Neural cell (in vitro differentiated cells): ENCODE results near the gene HJURP. TPM values are rescaled to one million over a fixed set of nuclear protein-coding genes. Genes with fewer than 3 reads are reported as not detected.
"Not testable (repeated sequence)": the region's sequence is repeated elsewhere in the genome, so short reads cannot be mapped to it uniquely, and the experiment has no call there.

Source experiments
- H2AFZ ChIP-seq: fragments of 200-600, 300-800 bp; sonication (generic), shearing (Covaris generic); 2 replicates; pipeline ENCODE4 v1.6.0; 2014; ENCODE audit warnings: low read depth, mild to moderate bottlenecking, antibody characterized with exemption, low read length, moderate library complexity
- H3F3A ChIP-seq: fragments of 200-600 bp; shearing (Covaris generic); 2 replicates; pipeline ENCODE4 v1.6.1; 2016; ENCODE audit warnings: mild to moderate bottlenecking, moderate library complexity, mixed read lengths, antibody characterized with exemption, low read length; ENCODE audit not compliant: insufficient read depth, poor library complexity, severe bottlenecking
- H3K27ac ChIP-seq: fragments of 200-600, 300-800 bp; sonication (generic), shearing (Covaris generic); 2 replicates; pipeline ENCODE4 v1.5.1; 2014; ENCODE audit warnings: mild to moderate bottlenecking, low read length, moderate library complexity
- H3K27me3 ChIP-seq: fragments of 300-800, 200-600 bp; sonication (generic), shearing (Covaris generic); 2 replicates; pipeline ENCODE4 v1.6.0; 2014; ENCODE audit warnings: mild to moderate bottlenecking, low read depth, low read length, moderate library complexity; ENCODE audit not compliant: insufficient read depth
- H3K36me3 ChIP-seq: fragments of 300-800, 200-600 bp; sonication (generic), shearing (Covaris generic); 2 replicates; pipeline ENCODE4 v1.5.1; 2014; ENCODE audit warnings: mild to moderate bottlenecking, antibody characterized with exemption, low read length, moderate library complexity; ENCODE audit not compliant: insufficient read depth
- H3K4me2 ChIP-seq: fragments of 300-800, 200-600 bp; sonication (generic), shearing (Covaris generic); 2 replicates; pipeline ENCODE4 v1.6.0; 2014; ENCODE audit warnings: mild to moderate bottlenecking, low read length
- H3K4me3 ChIP-seq: fragments of 300-800, 200-600 bp; sonication (generic), shearing (Covaris generic); 2 replicates; pipeline ENCODE4 v1.5.1; 2014; ENCODE audit warnings: mild to moderate bottlenecking, low read length, moderate library complexity
- H3K79me2 ChIP-seq: fragments of 200-600 bp; shearing (Covaris generic); replicated peaks from 2 replicates; pipeline ENCODE4 v1.6.0; 2014; ENCODE audit warnings: mild to moderate bottlenecking, low read length, moderate library complexity; ENCODE audit not compliant: insufficient read depth
- H3K9ac ChIP-seq: fragments of 300-800, 200-600 bp; sonication (generic), shearing (Covaris generic); 2 replicates; pipeline ENCODE4 v1.6.1; 2016; ENCODE audit warnings: mild to moderate bottlenecking, low read length, mixed read lengths
- H3K9me2 ChIP-seq: fragments of 200-600 bp; shearing (Covaris generic); 2 replicates; pipeline ENCODE4 v1.6.1; 2016; ENCODE audit warnings: mild to moderate bottlenecking, low read length, mixed read lengths; ENCODE audit not compliant: insufficient read depth
- H3K9me3 ChIP-seq: fragments of 200-600, 300-800 bp; sonication (generic), shearing (Covaris generic); 2 replicates; pipeline ENCODE4 v1.6.1; 2016; ENCODE audit warnings: mild to moderate bottlenecking, mixed run types, low read length, moderate library complexity, mixed read lengths
- H4K20me1 ChIP-seq: fragments of 200-600 bp; shearing (Covaris generic); 2 replicates; pipeline ENCODE4 v1.6.1; 2016; ENCODE audit warnings: mild to moderate bottlenecking, mixed run types; ENCODE audit not compliant: insufficient read depth
- CTCF ChIP-seq: fragments of 450-650 bp; IDR thresholded peaks from 2 replicates; pipeline ENCODE4 v1.5.1; 2014; ENCODE audit warnings: antibody characterized with exemption, mild to moderate bottlenecking, moderate library complexity; ENCODE audit not compliant: poor library complexity, severe bottlenecking
- EP300 ChIP-seq: fragments of 450-650 bp; conservative IDR thresholded peaks from 2 replicates; pipeline ENCODE4 v1.6.1; 2014; ENCODE audit warnings: antibody characterized with exemption, mild to moderate bottlenecking, moderate library complexity; ENCODE audit not compliant: poor library complexity, severe bottlenecking
- EZH2 ChIP-seq: fragments of 200-600, 300-800 bp; shearing (Covaris generic), sonication (generic); IDR thresholded peaks from 2 replicates; pipeline ENCODE4 v1.6.1; 2014; ENCODE audit warnings: antibody characterized with exemption, low read length, borderline replicate concordance, mild to moderate bottlenecking; ENCODE audit not compliant: insufficient read depth, poor library complexity, severe bottlenecking
- MXI1 ChIP-seq: fragments of 450-650 bp; conservative IDR thresholded peaks from 2 replicates; pipeline ENCODE4 v1.6.1; 2014; ENCODE audit warnings: antibody characterized with exemption, mild to moderate bottlenecking; ENCODE audit not compliant: poor library complexity, severe bottlenecking
- POLR2AphosphoS5 ChIP-seq: IDR thresholded peaks from 2 replicates; pipeline ENCODE4 v1.6.1; 2012
- RAD21 ChIP-seq: fragments of 450-650 bp; conservative IDR thresholded peaks from 2 replicates; pipeline ENCODE4 v1.6.1; 2014; ENCODE audit warnings: antibody characterized with exemption, mild to moderate bottlenecking, moderate library complexity
- REST ChIP-seq: IDR thresholded peaks from 2 replicates; pipeline ENCODE4 v1.6.1; 2012; ENCODE audit warnings: borderline replicate concordance
- SMC3 ChIP-seq: fragments of 450-650 bp; conservative IDR thresholded peaks from 2 replicates; pipeline ENCODE4 v1.6.1; 2014; ENCODE audit warnings: antibody characterized with exemption, mild to moderate bottlenecking, moderate library complexity; ENCODE audit not compliant: poor library complexity
- TAF1 ChIP-seq: IDR thresholded peaks from 2 replicates; pipeline ENCODE4 v1.6.1; 2012; ENCODE audit warnings: low read depth
- polyA plus RNA-seq: library from polyadenylated mRNA; depleted of rRNA; stranded (reverse); fragments of >200 nt; gene quantifications from 2 replicates; pipeline ENCODE4 v1.2.3, GENCODE V29; 2014

Gene HJURP
- polyA plus RNA-seq, 1 donor from 2014 or later = 1.3 TPM

GRCh38 chr2:233882353-233882752 lies 28.0 kb upstream of the HJURP start:
- no peaks in the 10 kb centered on the region for H3K9me2 ChIP-seq
- H3F3A ChIP-seq = no peaks in the 10 kb centered on the region
- H3K4me3 ChIP-seq = no peak overlapping the region
- no peak overlapping the region for H3K27ac ChIP-seq
- H3K9ac ChIP-seq = no peak overlapping the region
- H2AFZ ChIP-seq = no peak overlapping the region
- H3K9me3 ChIP-seq = peaks cover 3% of the 10 kb centered on the region
- no peaks in the 10 kb centered on the region for H3K36me3 ChIP-seq
- H3K4me2 ChIP-seq = no peak overlapping the region
- H3K79me2 ChIP-seq = no peaks in the 10 kb centered on the region
- TF ChIP-seq RAD21 (no peak), MXI1 (no peak), TAF1 (no peak)
- no peaks in the 10 kb centered on the region for H3K27me3 ChIP-seq
- H4K20me1 ChIP-seq = no peaks in the 10 kb centered on the region

- not testable (repeated sequence) for H3K4me3 ChIP-seq, H3K4me2 ChIP-seq, H3K36me3 ChIP-seq, H3F3A ChIP-seq, H3K27ac ChIP-seq, H2AFZ ChIP-seq, H3K9me2 ChIP-seq, H3K9me3 ChIP-seq, H3K9ac ChIP-seq, H4K20me1 ChIP-seq, H3K27me3 ChIP-seq, H3K79me2 ChIP-seq
Observed at GRCh38 chr2:233872125-233872524, 17.8 kb upstream of the HJURP start.

GRCh38 chr2:233871432-233871831 lies 17.1 kb upstream of the HJURP start:
- no peaks in the 10 kb centered on the region for H3K9me2 ChIP-seq
- no peak for TF ChIP-seq SMC3
- TF ChIP-seq POLR2AphosphoS5 = no peak
- TF ChIP-seq MXI1 = no peak
- H3K4me2 ChIP-seq = no peak overlapping the region
- no peak overlapping the region for H3K9ac ChIP-seq
- no peaks in the 10 kb centered on the region for H3K79me2 ChIP-seq
- H3F3A ChIP-seq = no peaks in the 10 kb centered on the region
- no peaks in the 10 kb centered on the region for H3K27me3 ChIP-seq
- H3K9me3 ChIP-seq = peaks cover 7% of the 10 kb centered on the region
- no peaks in the 10 kb centered on the region for H4K20me1 ChIP-seq
- no peak overlapping the region for H3K27ac ChIP-seq
- H3K4me3 ChIP-seq = no peak overlapping the region
- no peak overlapping the region for H2AFZ ChIP-seq
- no peaks in the 10 kb centered on the region for H3K36me3 ChIP-seq

- Histone ChIP-seq H3K4me3 (peak within 1 kb of the TSS; percentile 49), H3K27me3 (no peaks in the 10 kb centered on the region), H2AFZ (no peak within 1 kb of the TSS), H3K27ac (no peak within 1 kb of the TSS), H3K4me2 (no peak within 1 kb of the TSS), H4K20me1 (no peaks in the 10 kb centered on the region), H3K9me3 (peaks cover 2% of the 10 kb centered on the region), H3F3A (no peaks in the 10 kb centered on the region), H3K36me3 (no peaks in the 10 kb centered on the region), H3K79me2 (no peaks in the 10 kb centered on the region), H3K9me2 (no peaks in the 10 kb centered on the region), H3K9ac (no peak within 1 kb of the TSS)
- TF ChIP-seq POLR2AphosphoS5 (no peak), EP300 (no peak), MXI1 (no peak), REST (no peak), TAF1 (no peak), CTCF (no peak), RAD21 (no peak), SMC3 (no peak), EZH2 (no peak)
Observed at GRCh38 chr2:233867993-233868532, 13.7 kb upstream of the HJURP start, which contains the start of gene MSL3B. Gene MSL3B (minus strand): TSS chr2:233868386.
